ENCODE data around the gene DDX52.
"Not testable (repeated sequence)": the region's sequence is repeated elsewhere in the genome, so short reads cannot be mapped to it uniquely, and the experiment has no call there.

The DDX52 gene

GRCh38 chr17:37651849-37652248, 8.6 kb upstream of the DDX52 start:
- DNase-seq, result no peak

GRCh38 chr17:37650419-37651003, 7.3 kb upstream of the DDX52 start:
- peak in 11 of 56 donors; percentile 0 to 49 (median 3) for DNase-seq

GRCh38 chr17:37648555-37648954, 5.3 kb upstream of the DDX52 start:
- no peak for DNase-seq

- DNase-seq, result no peak
Observed at GRCh38 chr17:37647856-37648255, 4.6 kb upstream of the DDX52 start.

- no peak for DNase-seq
Observed at GRCh38 chr17:37643869-37644268, 623 bp upstream of the DDX52 start.

GRCh38 chr17:37642681-37643080, 565 bp downstream of the DDX52 start:
- no peak for DNase-seq

- no peak for DNase-seq
Observed at GRCh38 chr17:37640015-37640414, 3.2 kb downstream of the DDX52 start.

- no peak for DNase-seq
Observed at GRCh38 chr17:37637956-37638355, 5.3 kb downstream of the DDX52 start.

GRCh38 chr17:37616430-37616829, 26.8 kb downstream of the DDX52 start:
- not testable (repeated sequence) for DNase-seq

- no peak for DNase-seq
Observed at GRCh38 chr17:37614823-37615222, 28.4 kb downstream of the DDX52 start.

- DNase-seq, result no peak
Observed at GRCh38 chr17:37614391-37614790, 28.9 kb downstream of the DDX52 start.

- DNase-seq, result no peak
Observed at GRCh38 chr17:37610971-37611370, 32.3 kb downstream of the DDX52 start.

- DNase-seq, result not testable (repeated sequence)
Observed at GRCh38 chr17:37610041-37610420, 33.2 kb downstream of the DDX52 start.

GRCh38 chr17:37609170-37610040, 33.8 kb downstream of the DDX52 start, which contains the start of gene SYNRG:
Gene SYNRG (minus strand): TSS chr17:37609418. CDS start chr17:37609355, 63 bp downstream.
- peak; percentile 58 to 99 (median 94) for DNase-seq

GRCh38 chr17:37608351-37609169, 34.7 kb downstream of the DDX52 start:
- DNase-seq, result peak in 17 of 56 donors; percentile 25 to 69 (median 45)

- no peak for DNase-seq
Observed at GRCh38 chr17:37607637-37608331, 35.5 kb downstream of the DDX52 start.

GRCh38 chr17:37605813-37606505, 37.3 kb downstream of the DDX52 start:
- DNase-seq, result no peak

GRCh38 chr17:37605081-37605480, 38.2 kb downstream of the DDX52 start:
- DNase-seq, result no peak

GRCh38 chr17:37604556-37604955, 38.7 kb downstream of the DDX52 start:
- no peak for DNase-seq

- DNase-seq, result no peak
Observed at GRCh38 chr17:37598145-37598544, 45.1 kb downstream of the DDX52 start.

- no peak for DNase-seq
Observed at GRCh38 chr17:37592291-37592690, 51.0 kb downstream of the DDX52 start.
